Muscle of back (tissue), 11 donors: ENCODE measurements around the gene SZRD1. TPM values are rescaled to one million over a fixed set of nuclear protein-coding genes. Genes with fewer than 3 reads are reported as not detected.
A peak's percentile ranks its signal among the peaks of the same experiment; 100 is the strongest.
"Not testable (repeated sequence)": the region's sequence is repeated elsewhere in the genome, so short reads cannot be mapped to it uniquely, and the experiment has no call there.

Source experiments
- DNase-seq, 3 donors: peaks; one replicate each; pipeline versions ENCODE4 v3.0.0 to v3.0.0-alpha.2; 2013
- polyA plus RNA-seq, 10 donors: library from polyadenylated mRNA; unstranded; fragments of 120-200 nt; gene quantifications; one replicate each; pipeline ENCODE4 v1.2.1, GENCODE V29; 2013; ENCODE audit not compliant: insufficient read length in 10 of 10

The SZRD1 gene
- polyA plus RNA-seq, 10 donors: 65.4 to 97.0 (median 84.6) TPM

- no peak for DNase-seq
Measured at GRCh38 chr1:16352842-16353535, 14.1 kb upstream of the SZRD1 start.

GRCh38 chr1:16354619-16355018 lies 12.4 kb upstream of the SZRD1 start:
- no peak for DNase-seq

GRCh38 chr1:16356867-16357266 lies 10.2 kb upstream of the SZRD1 start:
- no peak for DNase-seq

GRCh38 chr1:16365146-16365498 lies 1.9 kb upstream of the SZRD1 start:
- not testable (repeated sequence) for DNase-seq

- peak; percentile 86 to 99 (median 91) for DNase-seq
Measured at GRCh38 chr1:16367258-16367967, 371 bp downstream of the SZRD1 start.

- DNase-seq: peak; percentile 21 to 69 (median 44)
Measured at GRCh38 chr1:16367968-16368890, 1.2 kb downstream of the SZRD1 start.

- no peak for DNase-seq
Measured at GRCh38 chr1:16369821-16370220, 2.8 kb downstream of the SZRD1 start.

GRCh38 chr1:16371725-16372124 lies 4.7 kb downstream of the SZRD1 start:
- peak in 1 of 3 donors; percentile 25 for DNase-seq

GRCh38 chr1:16372535-16373285 lies 5.7 kb downstream of the SZRD1 start:
- DNase-seq: peak in 1 of 3 donors; percentile 36

- DNase-seq: no peak
Measured at GRCh38 chr1:16374266-16374665, 7.2 kb downstream of the SZRD1 start.

GRCh38 chr1:16375521-16376340 lies 8.7 kb downstream of the SZRD1 start:
- DNase-seq: peak in 1 of 3 donors; percentile 33

- no peak for DNase-seq
Measured at GRCh38 chr1:16376971-16377370, 9.9 kb downstream of the SZRD1 start.

- no peak for DNase-seq
Measured at GRCh38 chr1:16378443-16378842, 11.4 kb downstream of the SZRD1 start.

- no peak for DNase-seq
Measured at GRCh38 chr1:16380868-16381267, 13.8 kb downstream of the SZRD1 start.

GRCh38 chr1:16383888-16384287 lies 16.8 kb downstream of the SZRD1 start:
- no peak for DNase-seq

- DNase-seq: no peak
Measured at GRCh38 chr1:16385659-16386453, 18.8 kb downstream of the SZRD1 start.

GRCh38 chr1:16386454-16387113 lies 19.5 kb downstream of the SZRD1 start:
- peak; percentile 47 to 63 (median 49) for DNase-seq

GRCh38 chr1:16387201-16388188 lies 20.5 kb downstream of the SZRD1 start:
- peak; percentile 41 to 87 (median 64) for DNase-seq
